GM12892 (cell line): ENCODE data around the gene PALLD.

ENCODE experiments used
- POLR2A ChIP-seq: IDR thresholded peaks from 2 replicates; pipeline ENCODE4 v1.6.1; 2011; ENCODE audit warnings: low read depth, low read length, control low read depth
- POLR2AphosphoS5 ChIP-seq: IDR thresholded peaks from 2 replicates; pipeline ENCODE4 v1.6.1; 2011; ENCODE audit warnings: low read depth, low read length, control low read depth

GRCh38 chr4:168535689-168536088 lies 38.8 kb downstream of the PALLD start:
- TF ChIP-seq POLR2A (no peak), POLR2AphosphoS5 (no peak)
